SK-N-SH (cell line): ENCODE results near the gene TRMT44.

ENCODE experiments used
- ELF1 ChIP-seq: IDR thresholded peaks from 2 replicates; pipeline ENCODE4 v1.4.0; 2012
- EP300 ChIP-seq, 2 experiments: IDR thresholded peaks; 2 replicates each; pipeline versions ENCODE4 v1.4.0 to v1.6.1; 2012; ENCODE audit warnings: borderline replicate concordance in 1 of 2, low read depth in 1 of 2, low read length in 1 of 2
- JUND ChIP-seq: IDR thresholded peaks from 2 replicates; pipeline ENCODE4 v1.4.0; 2012
- YY1 ChIP-seq: IDR thresholded peaks from 2 replicates; pipeline ENCODE4 v1.4.0; 2012; ENCODE audit warnings: low read depth, mild to moderate bottlenecking

DNA sequence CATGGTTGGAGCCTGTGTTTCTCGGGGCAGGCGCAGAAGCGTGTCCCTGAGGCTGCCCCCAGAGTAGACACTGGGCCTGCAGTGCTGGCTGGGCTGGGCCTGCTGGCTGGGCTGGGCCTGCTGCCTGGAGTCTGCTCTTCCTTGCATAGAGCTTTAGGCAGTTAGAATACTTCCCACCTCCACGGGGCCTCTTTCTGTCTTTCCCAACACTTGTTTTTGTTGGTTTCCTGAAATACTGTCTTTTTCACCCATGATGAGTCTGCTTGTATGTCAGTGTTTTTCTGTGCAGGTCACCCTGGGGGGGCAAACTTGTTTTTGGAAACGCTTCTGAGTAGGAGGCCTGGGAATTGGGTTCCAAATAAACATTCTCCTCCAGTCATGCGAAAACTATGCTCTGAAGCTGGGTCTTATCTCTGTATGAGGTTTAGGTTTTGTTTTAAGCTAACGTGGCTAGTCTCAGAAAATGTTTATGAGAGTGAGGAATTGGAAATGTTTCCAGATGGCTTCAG is 32.2 kb downstream of the TRMT44 start:
- TF ChIP-seq YY1 (no peak), JUND (no peak), EP300 (IDR thresholded peaks at IDR 0.05; ENCODE audit: borderline replicate concordance in 1 of 2, low read depth in 1 of 2, low read length in 1 of 2) (no peak), ELF1 (no peak)
